ENCODE data around the gene MTAP. TPM values are rescaled to one million over a fixed set of nuclear protein-coding genes. Genes with fewer than 3 reads are reported as not detected.
A peak's percentile ranks its signal among the peaks of the same experiment; 100 is the strongest.

MTAP gene
- polyA plus RNA-seq, 1 donor (not counting 4 experiments of a cell fraction or from before 2014, with no cell fraction given): 48.7 TPM

- peak overlapping the region; percentile 43 for H3K4me2 ChIP-seq (ENCODE audit: control insufficient read depth, extremely low read depth, insufficient read depth, low read depth, low read length)
- H3K9ac ChIP-seq (ENCODE audit: control insufficient read depth, extremely low read depth, insufficient read depth, low read length): no peak overlapping the region
- DNase-seq (ENCODE audit: low read depth, low spot score): no peak
- no peak for TF ChIP-seq EZH2 (IDR thresholded peaks at IDR 0.05; ENCODE audit: low read length)
- TF ChIP-seq, protein P1, sequence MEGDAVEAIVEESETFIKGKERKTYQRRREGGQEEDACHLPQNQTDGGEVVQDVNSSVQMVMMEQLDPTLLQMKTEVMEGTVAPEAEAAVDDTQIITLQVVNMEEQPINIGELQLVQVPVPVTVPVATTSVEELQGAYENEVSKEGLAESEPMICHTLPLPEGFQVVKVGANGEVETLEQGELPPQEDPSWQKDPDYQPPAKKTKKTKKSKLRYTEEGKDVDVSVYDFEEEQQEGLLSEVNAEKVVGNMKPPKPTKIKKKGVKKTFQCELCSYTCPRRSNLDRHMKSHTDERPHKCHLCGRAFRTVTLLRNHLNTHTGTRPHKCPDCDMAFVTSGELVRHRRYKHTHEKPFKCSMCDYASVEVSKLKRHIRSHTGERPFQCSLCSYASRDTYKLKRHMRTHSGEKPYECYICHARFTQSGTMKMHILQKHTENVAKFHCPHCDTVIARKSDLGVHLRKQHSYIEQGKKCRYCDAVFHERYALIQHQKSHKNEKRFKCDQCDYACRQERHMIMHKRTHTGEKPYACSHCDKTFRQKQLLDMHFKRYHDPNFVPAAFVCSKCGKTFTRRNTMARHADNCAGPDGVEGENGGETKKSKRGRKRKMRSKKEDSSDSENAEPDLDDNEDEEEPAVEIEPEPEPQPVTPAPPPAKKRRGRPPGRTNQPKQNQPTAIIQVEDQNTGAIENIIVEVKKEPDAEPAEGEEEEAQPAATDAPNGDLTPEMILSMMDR (optimal IDR thresholded peaks at IDR 0.05 in 1 of 3, IDR thresholded peaks at IDR 0.05 in 1 of 3, conservative IDR thresholded peaks at IDR 0.05 in 1 of 3; ENCODE audit: extremely low read depth in 1 of 3, insufficient read depth in 2 of 3, low read length in 3 of 3): no peak
- dilution Hi-C loops (cut with MboI; ENCODE audit: extremely low pct_ligation_motif_present, low sequenced_read_pairs): no loop called here
- H2AFZ ChIP-seq (ENCODE audit: control insufficient read depth, low read length): no peak overlapping the region
- no peaks in the 10 kb centered on the region for H3K9me3 ChIP-seq (ENCODE audit: control insufficient read depth, low read depth, low read length)
- no peaks in the 10 kb centered on the region for H3K27me3 ChIP-seq (ENCODE audit: control insufficient read depth, extremely low read depth, insufficient read depth, low read length)
- no peak overlapping the region for H3K4me3 ChIP-seq (ENCODE audit: control insufficient read depth in 2 of 3, extremely low read depth in 1 of 3, insufficient read depth in 2 of 3, low read depth in 1 of 3, low read length in 3 of 3)
- no peaks in the 10 kb centered on the region for H3K9me1 ChIP-seq (ENCODE audit: control insufficient read depth, extremely low read depth, insufficient read depth, low read length)
- peak overlapping the region; percentile 30 for H3K27ac ChIP-seq (ENCODE audit: control insufficient read depth, insufficient read depth, low read length)
- peaks cover 22% of the 10 kb centered on the region for H3K79me2 ChIP-seq (ENCODE audit: control insufficient read depth, insufficient read depth, low read length)
- peak; percentile 61 for FAIRE-seq
- H4K20me1 ChIP-seq (ENCODE audit: control insufficient read depth, extremely low read depth, insufficient read depth, low read length): no peaks in the 10 kb centered on the region
- peaks cover 20% of the 10 kb centered on the region for H3K4me1 ChIP-seq (ENCODE audit: control insufficient read depth, extremely low read depth, insufficient read depth, low read length)
- peaks cover 1 to 5% of the 10 kb centered on the region in 2 experiments for H3K36me3 ChIP-seq (ENCODE audit: control insufficient read depth in 2 of 2, extremely low read depth in 1 of 2, insufficient read depth in 2 of 2, low read length in 2 of 2)
Measured at GRCh38 chr9:21873540-21874221, 71.2 kb downstream of the MTAP start.

- Histone ChIP-seq H2AFZ (ENCODE audit: control insufficient read depth, low read length) (no peak overlapping the region), H4K20me1 (ENCODE audit: control insufficient read depth, extremely low read depth, insufficient read depth, low read length) (no peaks in the 10 kb centered on the region), H3K27me3 (ENCODE audit: control insufficient read depth, extremely low read depth, insufficient read depth, low read length) (no peaks in the 10 kb centered on the region), H3K9me1 (ENCODE audit: control insufficient read depth, extremely low read depth, insufficient read depth, low read length) (no peaks in the 10 kb centered on the region), H3K27ac (ENCODE audit: control insufficient read depth, insufficient read depth, low read length) (no peak overlapping the region), H3K79me2 (ENCODE audit: control insufficient read depth, insufficient read depth, low read length) (peaks cover 22% of the 10 kb centered on the region), H3K4me1 (ENCODE audit: control insufficient read depth, extremely low read depth, insufficient read depth, low read length) (peaks cover 20% of the 10 kb centered on the region), H3K9me3 (ENCODE audit: control insufficient read depth, low read depth, low read length) (no peaks in the 10 kb centered on the region), H3K9ac (ENCODE audit: control insufficient read depth, extremely low read depth, insufficient read depth, low read length) (no peak overlapping the region), H3K4me3 (ENCODE audit: control insufficient read depth in 2 of 3, extremely low read depth in 1 of 3, insufficient read depth in 2 of 3, low read depth in 1 of 3, low read length in 3 of 3) (no peak overlapping the region), H3K36me3 (ENCODE audit: control insufficient read depth in 2 of 2, extremely low read depth in 1 of 2, insufficient read depth in 2 of 2, low read length in 2 of 2) (peaks cover 0 to 5% of the 10 kb centered on the region in 2 experiments), H3K4me2 (ENCODE audit: control insufficient read depth, extremely low read depth, insufficient read depth, low read depth, low read length) (no peak overlapping the region)
- TF ChIP-seq, protein P1 (optimal IDR thresholded peaks at IDR 0.05 in 1 of 3, IDR thresholded peaks at IDR 0.05 in 1 of 3, conservative IDR thresholded peaks at IDR 0.05 in 1 of 3; ENCODE audit: extremely low read depth in 1 of 3, insufficient read depth in 2 of 3, low read length in 3 of 3): no peak
- TF ChIP-seq EZH2 (IDR thresholded peaks at IDR 0.05; ENCODE audit: low read length): no peak
- no peak for FAIRE-seq
- dilution Hi-C loops (cut with MboI; ENCODE audit: extremely low pct_ligation_motif_present, low sequenced_read_pairs): no loop called here
- DNase-seq (ENCODE audit: low read depth, low spot score): no peak
Measured at GRCh38 chr9:21875893-21876292, 73.5 kb downstream of the MTAP start.
